HEK293 (cell line): ENCODE results near the gene PILRB.
"Not testable (repeated sequence)": the region's sequence is repeated elsewhere in the genome, so short reads cannot be mapped to it uniquely, and the experiment has no call there.

Experiments
- CTCF ChIP-seq: fragments of 450-650 bp; formaldehyde crosslinking; IDR thresholded peaks from 2 replicates; pipeline ENCODE4 v1.5.1; 2016; ENCODE audit warnings: missing biosample characterization, missing genetic modification characterization
- YY1 ChIP-seq: fragments of 450-650 bp; formaldehyde crosslinking; IDR thresholded peaks from 2 replicates; pipeline ENCODE4 v1.5.1; 2018; ENCODE audit warnings: missing biosample characterization, missing genetic modification characterization

GRCh38 chr7:100344560-100345287 is 13.2 kb upstream of the PILRB start:
- TF ChIP-seq YY1 (tag by site-specific recombination) = not testable (repeated sequence)
- TF ChIP-seq CTCF (tag by site-specific recombination) = peak; percentile 83
